ENCODE data around the gene ANAPC2.

Gene ANAPC2

DNA sequence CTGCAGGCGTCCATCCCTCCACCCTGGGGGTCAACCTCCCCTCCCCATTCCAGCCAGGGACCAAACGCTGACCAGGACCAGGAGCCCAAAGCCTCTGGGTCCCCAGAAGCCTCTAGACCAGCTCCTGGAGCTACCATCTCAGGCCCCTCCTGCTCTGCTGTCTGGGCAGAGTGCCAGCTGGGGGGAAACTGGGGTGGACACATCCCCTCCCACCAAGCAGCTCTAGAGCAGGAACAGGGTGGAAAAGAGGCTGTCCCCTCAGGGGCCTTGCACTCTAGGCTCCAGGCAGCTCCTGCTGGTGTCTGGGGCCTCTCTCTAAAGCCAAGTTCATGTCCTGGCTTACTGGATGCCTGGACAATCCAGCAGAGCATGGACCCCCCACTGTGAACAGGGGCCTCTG, 4.5 kb upstream of the ANAPC2 start:
- DNase-seq (ENCODE audit: low spot score): no peak

DNA sequence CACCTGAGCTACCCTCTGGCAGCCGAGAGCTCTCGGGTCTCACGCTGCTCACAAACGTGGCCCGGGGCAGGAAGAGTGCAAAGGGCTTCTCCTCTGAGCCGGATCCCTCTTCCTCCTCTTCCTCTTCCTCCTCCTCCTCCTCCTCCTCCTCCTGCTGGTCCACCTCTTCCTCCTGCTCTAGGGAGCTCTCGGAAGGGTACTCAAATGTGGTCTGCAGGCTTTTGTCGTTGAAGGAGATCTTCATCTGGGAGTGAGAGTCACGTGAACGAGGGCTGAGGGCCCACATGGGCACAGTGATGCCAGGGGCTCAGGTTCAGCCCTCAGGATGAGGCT, 4.1 kb upstream of the ANAPC2 start:
- no peak for DNase-seq (ENCODE audit: low spot score)

DNA sequence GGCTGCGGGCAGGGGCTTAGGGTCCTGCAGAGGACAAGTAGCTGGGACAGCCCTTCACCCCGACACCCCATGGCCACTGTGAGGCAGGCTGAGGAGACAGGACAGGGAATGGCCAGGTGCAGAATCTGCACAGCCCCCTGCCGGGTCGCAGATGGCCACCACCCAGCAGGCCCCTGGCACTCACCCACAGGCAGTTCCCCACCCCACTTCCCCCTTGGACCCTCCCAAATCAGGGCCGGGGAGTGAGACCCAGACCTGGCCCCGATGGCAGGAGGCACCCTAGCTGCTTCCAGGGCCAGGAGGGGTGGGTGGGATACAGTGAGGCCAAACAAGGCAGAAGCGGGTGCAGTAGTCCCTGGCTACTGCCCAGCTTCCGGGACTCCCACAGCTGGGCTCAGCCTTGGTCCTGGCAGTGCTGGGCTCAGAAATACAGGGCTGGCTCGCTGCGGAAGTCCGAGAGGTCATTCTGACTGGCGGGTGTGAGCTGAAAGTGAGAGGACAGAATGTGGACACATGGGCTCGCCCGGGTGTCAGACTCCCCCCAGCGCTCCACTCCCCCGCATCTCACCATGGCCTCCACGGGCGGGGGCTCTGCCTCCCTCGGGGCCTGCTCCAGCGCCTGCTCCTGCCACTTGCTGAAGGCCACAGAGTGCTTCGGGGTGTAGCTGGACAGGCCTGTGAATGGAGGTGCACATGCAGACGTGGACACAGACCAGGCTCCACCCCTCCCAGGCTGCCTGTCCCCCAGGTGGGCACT, 3.5 kb upstream of the ANAPC2 start:
- DNase-seq (ENCODE audit: low spot score): no peak

DNA sequence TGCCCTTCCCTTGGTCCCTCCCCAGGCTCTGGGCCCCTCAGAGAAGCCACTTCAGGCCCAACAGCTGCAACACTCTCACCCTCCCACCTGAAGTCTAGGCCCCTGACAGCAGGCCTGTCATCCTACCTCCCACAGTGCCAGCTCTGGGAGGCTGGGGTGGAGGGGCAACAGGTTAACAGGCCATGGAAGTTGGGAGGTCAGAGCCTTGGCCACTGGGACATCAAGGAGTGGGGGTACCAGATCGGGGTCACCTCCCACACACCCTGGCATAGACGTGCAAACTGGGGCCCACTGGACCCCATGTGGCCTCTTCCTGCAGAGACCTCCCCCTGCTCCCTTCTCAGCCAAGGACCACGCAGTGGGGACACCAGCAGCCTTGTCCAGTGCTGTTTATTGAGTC, 2.9 kb upstream of the ANAPC2 start:
- no peak for DNase-seq (ENCODE audit: low spot score)

DNA sequence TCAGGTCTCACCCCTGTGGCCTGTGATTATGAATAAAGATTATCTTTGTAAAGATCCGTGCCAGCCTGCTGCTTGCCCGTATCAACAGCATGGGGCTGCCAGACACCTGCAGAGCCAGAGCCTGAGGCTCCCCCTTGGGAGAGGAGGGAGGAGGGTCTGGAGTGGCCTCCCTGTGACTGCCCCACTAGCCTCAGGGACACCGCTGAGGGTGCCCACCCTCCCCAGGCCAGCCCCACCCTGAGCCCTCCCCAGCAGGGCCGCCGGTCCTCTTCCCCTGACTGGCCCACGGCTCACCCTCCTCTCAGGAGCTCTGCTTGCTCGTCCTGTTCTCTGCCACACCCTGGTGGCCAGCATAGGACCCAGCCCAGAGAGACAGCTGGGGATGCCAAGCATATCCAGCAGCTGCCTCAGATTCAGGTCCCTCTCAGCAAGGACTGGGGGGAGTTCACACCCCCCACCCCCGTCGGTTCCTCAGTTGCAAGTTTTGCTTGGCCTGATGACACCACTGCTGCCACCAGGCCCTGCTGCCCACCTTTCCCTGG, 2.0 kb upstream of the ANAPC2 start:
- DNase-seq (ENCODE audit: low spot score): no peak

DNA sequence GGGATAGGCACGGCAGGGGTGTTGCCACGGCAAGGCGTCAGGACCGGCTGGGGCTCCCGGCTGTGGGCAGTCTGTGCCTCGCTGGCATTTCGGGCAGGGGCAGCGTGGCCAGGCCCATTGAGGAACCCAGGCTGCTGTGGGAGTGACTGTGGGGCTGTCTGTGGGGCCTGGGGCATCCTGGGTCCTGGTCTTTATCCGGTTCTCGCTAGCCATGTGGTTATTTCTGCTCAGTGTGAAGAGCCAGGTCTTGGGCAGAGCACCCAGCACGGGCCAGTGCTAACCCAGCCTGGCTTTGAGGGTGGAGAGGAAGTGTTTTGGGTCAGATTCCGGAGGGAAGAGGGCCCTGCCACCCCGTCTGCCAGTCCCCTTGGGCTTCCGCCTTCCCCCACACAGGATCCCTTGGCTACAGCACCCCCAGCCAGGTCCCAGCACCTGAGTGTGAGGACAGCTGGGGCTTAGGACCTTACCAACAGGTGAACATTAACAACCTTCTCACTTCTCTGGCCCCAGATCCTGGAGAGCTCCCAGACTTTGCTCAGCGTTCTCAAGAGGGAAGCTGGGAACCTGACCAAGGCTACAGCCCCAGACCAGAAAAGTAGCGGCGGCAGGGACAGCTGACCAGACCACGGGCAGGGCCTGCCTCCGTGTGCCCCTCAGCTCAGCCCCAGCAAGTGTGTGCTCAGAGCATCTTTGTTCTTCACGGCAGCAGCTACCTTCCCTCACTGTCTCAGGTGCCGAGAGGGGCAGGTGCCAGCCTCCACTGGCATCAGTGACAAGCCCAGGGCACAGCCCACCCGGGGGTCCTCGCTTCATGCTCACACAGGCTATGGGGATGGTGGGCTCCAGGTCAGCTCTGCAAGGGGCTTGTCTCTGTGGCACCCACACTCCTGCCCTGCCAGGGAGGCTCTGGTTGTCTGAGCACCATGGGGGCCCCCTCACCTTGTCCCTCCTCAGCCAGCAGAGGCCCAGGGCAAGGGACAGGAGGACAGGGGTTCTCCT, 1.2 kb upstream of the ANAPC2 start:
- DNase-seq (ENCODE audit: low spot score): no peak

DNA sequence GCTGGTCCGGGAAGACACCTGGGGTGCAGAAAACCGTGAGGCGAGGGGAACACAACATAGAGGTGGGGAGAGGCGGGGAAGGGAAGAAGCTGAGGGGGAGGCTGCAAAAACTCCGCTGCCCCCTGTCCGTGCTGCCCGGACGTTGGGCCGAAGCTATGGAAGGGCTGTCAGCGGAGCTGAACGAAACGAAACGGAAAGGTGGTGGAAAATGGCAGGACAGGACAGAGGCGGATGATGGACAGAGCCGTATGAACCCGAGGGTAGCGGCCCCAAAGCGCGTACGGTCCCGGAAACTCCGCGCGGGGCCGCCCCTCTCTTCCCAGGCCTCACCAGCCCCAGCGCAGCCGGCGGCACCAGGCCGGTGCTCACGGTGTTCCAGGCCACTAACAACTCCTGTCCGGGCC, 272 bp downstream of the ANAPC2 start:
- no peak for DNase-seq (ENCODE audit: low spot score)

DNA sequence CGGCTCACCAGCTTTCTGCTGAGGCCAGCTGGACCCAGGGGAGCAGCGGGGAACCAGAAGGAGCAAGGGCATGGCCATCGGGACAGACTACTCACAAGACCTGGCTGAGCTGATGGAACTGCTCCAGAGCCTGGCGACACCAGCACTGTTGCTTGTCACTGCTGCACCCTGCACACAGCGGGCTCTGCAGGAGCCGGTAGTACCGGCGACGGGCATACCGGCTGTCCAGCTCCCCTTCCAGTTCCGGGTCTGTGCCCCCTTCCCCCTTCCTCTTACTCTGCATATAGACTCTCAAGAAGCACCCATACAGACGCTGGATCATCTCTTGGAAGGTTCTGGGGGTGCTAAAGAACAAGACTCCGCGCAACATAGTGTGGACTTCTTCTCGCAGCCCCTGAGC, 974 bp downstream of the ANAPC2 start:
- DNase-seq (ENCODE audit: low spot score): no peak

DNA sequence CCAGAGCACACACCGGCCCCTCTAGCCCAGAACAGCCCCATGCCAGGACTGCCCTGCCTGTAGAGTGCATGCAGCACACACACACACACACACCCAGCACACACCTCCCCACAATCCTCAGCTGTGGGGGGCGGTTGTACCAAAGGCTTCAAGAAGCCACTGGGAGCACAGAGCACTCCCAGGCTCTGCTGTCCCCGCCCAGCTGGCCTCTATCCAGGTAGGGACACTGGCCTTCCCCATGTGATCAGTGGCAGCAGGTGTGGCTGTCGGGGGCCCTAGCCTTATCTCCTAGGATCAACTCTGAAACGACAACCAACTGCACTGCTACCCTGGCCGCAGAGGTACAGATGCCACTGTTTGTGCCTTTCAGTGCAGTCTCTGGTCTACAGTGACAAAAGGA, 2.0 kb downstream of the ANAPC2 start:
- no peak for DNase-seq (ENCODE audit: low spot score)

DNA sequence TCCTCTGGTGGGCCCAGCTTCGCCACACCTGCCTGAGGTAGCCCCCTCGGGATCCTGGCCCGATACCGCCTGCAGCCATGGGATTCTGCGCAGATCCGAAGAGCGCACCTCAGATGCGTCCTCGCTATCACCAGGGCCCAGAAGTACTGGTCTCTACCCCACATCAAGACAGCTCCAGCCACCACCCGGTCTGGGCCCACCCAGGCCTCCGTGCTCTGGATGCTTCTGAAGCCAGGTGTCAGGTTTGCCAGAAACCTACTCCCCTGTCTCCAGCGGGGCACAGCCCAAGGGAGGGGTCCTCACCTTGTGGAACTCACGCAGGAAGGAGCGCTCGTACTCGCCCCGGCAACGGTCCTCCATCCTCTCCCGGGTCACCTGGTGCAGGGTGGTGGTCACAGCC, 2.4 kb downstream of the ANAPC2 start:
- no peak for DNase-seq (ENCODE audit: low spot score)

DNA sequence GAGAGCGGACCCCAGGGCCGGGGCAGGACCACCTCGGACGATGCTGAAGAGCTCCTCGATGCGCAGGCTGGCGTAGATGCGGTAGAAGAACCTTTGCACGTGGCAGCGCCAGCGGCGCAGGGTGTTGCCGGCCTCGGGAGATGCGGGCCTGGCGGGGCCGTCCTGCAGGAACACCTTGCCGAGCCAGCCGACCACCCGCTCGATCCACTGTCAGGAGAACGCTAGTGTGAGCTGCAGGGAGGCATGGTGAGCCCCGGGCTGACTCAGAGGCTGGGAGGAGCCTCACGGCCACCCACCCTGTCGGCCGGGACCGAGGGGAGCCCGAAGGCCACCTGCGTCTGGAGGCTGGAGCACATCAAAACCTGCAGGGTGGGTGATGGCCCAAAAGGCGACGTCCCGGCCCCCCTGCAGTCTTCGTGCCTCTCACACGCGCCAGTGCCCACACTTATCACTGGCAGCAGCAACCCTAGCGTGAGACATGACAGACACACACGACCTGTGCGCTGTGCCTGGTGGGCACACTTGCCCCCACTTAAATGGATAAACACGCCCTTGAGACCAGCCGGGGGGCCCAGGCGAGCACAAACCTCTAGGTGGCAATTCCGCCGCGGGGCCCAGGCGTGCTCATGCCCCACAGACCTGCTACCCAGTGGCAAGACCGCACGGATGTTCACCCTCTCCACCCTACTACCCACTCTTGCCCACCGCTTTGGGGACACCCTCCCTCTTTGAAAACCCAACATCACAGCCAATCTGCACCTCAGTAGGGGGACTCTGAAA, 3.3 kb downstream of the ANAPC2 start:
- no peak for DNase-seq (ENCODE audit: low spot score)

DNA sequence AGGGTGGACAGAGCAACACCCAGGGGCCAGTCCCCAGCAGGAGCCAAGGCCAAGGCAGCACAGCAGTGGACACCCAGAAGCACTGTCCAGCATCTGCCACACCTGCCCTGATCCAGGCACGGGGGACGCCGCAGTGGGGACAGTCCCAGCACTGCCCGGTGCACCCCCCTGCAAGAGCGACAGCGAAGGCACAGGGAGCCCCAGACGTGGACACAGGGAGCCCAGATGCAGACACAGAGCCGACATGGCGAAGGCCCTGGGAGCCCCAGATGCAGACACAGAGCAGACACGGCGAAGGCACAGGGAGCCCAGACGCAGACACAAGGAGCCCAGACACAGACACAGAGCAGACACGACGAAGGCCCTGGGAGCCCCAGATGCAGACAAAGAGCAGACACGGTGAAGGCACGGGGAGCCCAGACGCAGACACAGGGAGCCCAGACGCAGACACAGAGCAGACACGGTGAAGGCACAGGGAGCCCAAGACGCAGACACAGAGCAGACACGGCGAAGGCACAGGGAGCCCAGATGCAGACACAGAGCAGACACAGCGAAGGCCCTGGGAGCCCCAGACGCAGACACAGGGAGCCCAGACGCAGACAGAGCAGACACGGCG, 4.3 kb downstream of the ANAPC2 start:
- no peak for DNase-seq (ENCODE audit: low spot score)

DNA sequence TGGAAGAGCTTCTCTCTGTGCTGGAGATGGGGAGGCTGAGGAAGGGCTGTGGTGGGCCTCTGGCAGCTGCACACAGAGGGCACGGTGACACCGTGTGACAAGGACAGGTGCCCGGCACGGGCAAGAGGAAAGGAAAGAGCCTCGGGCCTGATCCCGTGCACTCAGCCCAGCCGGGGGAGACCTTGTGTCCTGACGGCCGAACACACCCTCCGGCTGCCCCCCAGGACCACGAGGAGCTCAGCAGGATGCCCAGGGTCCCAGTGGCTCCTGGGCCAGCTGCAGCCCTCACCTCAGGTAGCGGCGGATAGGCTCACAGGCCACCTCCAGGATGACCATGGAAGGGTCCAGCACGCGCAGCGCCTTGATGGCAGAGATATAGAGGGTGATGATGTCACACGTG, 5.5 kb downstream of the ANAPC2 start:
- no peak for DNase-seq (ENCODE audit: low spot score)

DNA sequence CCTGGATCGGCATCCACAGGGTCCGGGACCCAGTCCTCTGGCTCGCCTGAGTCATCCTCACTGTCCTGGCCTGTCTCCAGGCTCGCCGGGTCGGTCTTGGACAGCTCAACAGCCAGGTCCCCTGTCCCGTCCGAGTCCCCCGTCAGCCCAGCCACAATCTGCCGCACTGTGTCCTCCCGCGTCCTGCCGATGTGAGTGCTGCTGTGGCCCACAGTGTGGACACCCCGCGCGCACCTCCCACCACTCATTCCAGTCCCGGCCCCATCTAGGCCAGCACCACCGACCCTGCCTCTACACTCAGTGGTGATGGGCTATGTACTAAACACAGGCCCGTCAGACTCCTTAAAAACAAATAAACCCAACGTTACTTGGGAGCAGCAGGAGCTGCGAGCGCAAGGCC, 6.7 kb downstream of the ANAPC2 start:
- no peak for DNase-seq (ENCODE audit: low spot score)

DNA sequence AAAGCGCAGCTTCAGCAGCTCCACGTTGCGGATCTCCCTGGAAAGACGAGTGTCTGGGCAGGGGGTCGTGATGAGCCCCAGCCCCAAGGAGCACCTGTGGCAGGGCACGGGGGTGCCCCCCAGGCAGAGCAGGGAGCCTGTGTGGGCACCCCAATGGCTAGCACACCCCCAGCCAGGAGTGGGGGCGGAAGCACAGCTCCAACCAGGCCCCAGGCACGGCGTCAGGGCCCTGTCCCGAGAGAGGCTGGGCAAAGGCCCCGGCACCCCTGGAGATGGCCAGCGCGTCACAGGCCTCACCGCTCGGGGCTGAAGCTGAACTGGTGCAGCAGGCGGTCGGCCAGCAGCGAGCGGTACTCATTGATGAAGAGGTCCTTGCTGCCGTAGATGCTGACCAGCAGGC, 7.9 kb downstream of the ANAPC2 start:
- DNase-seq (ENCODE audit: low spot score): no peak

DNA sequence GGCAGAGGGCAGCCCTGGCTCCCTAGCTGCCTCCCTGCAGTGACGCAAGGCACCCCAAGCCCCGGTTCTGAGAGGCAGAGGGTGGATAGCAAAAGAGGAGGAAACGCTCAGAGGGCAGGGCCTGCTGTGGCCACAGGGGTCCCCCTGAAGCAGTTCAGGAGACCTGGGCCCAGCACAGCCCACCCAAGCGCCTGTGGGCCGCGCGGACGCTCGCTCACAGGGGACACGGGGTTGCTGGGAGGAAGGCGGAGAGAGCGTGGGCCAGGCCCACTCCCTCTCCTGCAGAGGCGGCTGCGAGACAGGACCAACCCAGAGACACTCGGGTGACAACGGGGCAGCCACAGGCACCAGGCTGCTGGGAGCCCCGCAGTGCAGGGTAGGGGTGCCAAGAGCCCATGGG, 8.6 kb downstream of the ANAPC2 start:
- no peak for DNase-seq (ENCODE audit: low spot score)

DNA sequence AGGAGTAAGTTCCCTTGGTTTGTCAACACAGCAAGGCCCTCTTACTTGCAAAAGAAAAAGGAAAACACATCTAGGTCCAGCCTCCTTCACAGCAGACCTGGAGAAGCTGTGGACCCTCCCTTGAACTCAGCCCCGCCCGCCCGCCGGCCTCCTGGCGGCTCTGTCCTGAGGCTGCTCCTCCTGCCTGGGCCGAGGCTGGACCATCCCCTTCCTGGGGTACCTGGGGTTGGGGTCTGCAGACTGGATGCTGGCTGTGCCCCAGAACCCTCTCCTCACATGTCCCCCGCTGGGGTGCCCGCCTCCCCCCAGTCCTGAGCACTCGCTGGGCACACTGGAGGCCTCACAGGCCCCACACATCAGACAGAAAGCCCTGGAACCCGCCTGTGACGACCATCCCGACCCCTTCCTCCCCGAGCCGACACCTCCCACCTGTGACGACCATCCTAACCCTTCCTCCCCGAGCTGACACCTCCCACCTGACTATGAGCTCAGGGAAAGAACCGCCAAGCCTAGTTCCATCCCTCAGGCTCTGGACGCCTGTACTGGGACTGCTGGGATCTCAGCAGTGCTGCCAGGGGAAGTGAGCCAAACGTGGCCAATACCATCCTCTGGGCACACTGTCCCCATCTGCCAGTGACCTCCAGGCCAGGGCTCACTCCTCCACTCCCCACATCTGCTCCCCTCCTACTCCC, 9.3 kb downstream of the ANAPC2 start:
- DNase-seq (ENCODE audit: low spot score): no peak

DNA sequence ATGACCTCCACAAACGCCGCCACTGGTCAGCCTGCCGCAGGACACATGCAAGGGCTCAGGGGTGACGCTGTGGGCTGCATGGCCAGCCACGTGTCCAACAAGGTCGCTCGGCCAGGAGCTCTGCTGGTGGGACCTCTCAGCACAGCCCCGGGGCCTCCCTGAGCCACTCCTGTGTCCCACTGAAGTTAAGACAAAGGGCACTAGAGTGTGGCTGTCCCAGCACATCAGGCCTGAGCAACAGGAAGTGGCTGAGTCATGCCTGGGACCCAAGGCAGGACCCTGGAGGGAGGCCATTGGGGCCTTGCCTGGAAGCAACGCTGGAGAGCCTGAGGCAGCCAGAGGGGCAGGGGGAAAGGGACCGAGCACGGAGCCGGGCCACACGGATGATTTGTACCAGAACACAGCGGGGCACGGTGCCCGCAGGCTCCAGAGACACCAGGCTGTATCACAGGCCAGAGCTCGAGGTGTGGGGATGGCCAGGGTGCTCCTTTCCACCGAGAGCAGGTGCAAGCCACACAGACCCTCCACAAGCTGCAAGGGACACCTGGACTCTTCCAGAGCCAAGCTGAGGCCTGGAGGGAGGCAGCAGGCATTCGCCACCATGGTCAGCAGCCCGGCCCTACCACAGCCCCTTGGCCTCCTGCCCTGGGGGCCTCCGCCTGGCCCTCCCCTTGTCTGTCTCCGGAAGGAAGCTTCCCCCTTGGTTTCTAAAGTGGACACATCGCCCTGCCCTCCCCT, 10.0 kb downstream of the ANAPC2 start:
- DNase-seq (ENCODE audit: low spot score): no peak

DNA sequence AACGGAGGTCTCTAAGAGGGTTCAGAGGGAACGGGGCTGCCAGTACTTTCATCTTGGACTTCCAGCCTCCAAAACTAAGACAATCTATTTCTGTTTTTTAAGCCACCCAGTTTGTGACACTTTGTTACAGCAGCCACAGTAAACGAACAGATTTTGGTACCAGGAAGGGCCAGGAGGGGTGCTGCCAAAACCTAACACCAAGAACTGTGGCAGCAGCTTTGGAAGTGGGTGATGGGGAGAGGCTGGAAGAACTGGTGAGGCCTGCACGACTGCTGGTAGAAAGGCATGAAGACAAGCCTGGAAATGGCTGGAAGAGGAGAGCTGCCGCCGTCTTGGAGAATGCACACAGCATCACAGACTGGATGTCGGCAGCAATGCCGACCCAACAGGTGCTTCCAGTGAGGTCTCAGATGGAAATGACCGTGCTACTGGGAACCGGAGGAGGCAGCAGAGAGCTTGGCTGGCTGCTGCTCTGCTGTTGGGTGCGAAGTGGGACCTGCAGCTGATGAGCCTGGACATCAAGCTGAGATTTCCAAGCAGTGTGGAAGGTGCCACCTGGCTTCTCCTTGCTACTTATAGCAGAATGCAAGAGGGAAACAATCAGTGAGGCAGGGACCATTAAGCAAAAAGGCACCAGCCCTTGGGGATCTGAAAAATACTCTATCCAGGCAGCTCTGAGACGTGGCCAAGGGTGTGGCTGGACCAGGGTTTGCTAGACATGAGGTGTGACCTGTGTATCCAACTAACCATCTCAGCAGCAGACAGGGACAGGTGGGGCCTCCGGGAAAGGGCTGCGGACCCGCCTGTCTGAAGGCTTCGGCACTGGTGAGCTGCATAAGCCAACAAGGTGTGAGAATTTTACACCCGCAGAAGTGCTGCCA, 11.8 kb downstream of the ANAPC2 start:
- DNase-seq (ENCODE audit: low spot score): peak; percentile 36

All from hematopoietic multipotent progenitor cell treated with erythropoietin and hydrocortisone succinate and interleukin-3 and kit ligand, for 15 days (in vitro differentiated cells).